GM12892 (cell line): ENCODE data around the gene TMCC2.

Experiments
- POLR2A ChIP-seq: IDR thresholded peaks from 2 replicates; pipeline ENCODE4 v1.6.1; 2011; ENCODE audit warnings: low read depth, low read length, control low read depth
- POLR2AphosphoS5 ChIP-seq: IDR thresholded peaks from 2 replicates; pipeline ENCODE4 v1.6.1; 2011; ENCODE audit warnings: low read depth, low read length, control low read depth

- TF ChIP-seq POLR2AphosphoS5 (no peak), POLR2A (no peak)
These were observed 29.3 kb downstream of the TMCC2 start for GRCh38 chr1:205256951-205257625.
